Prostate gland (tissue), 2 donors: ENCODE results near the gene TAF5L. TPM values are rescaled to one million over a fixed set of nuclear protein-coding genes. Genes with fewer than 3 reads are reported as not detected.

Source experiments
- DNase-seq: peaks from one replicate; pipeline ENCODE4 v3.0.0-alpha.2; 2019; ENCODE audit warnings: low spot score
- H3K27ac ChIP-seq, 2 donors: fragments of 200-600 bp; sonication (generic); 2 replicates each; pipeline ENCODE4 v1.5.1; 2017 to 2019
- H3K27me3 ChIP-seq: fragments of 200-600 bp; sonication (generic); replicated peaks from 2 replicates; pipeline ENCODE4 v1.5.1; 2019; ENCODE audit not compliant: insufficient read depth
- H3K36me3 ChIP-seq, 2 donors: fragments of 200-600 bp; sonication (generic); 1 replicate in 1 of 2; 2 replicates in 1 of 2; pipeline versions ENCODE4 v1.5.1 to v1.8.1; 2017 to 2019
- H3K4me1 ChIP-seq: fragments of 200-600 bp; sonication (generic); replicated peaks from 2 replicates; pipeline ENCODE4 v1.5.1; 2019
- H3K4me3 ChIP-seq, 2 donors: fragments of 200-600 bp; sonication (generic); 2 replicates each; pipeline ENCODE4 v1.5.1; 2017 to 2019
- H3K9me3 ChIP-seq: fragments of 200-600 bp; sonication (generic); 2 replicates; pipeline ENCODE4 v1.5.1; 2017
- CTCF ChIP-seq, 4 experiments: fragments of 200-600 bp in 2 of 4; fragments of 450-650 bp in 2 of 4; sonication (generic) in 2 of 4; IDR thresholded peaks; 1 replicate in 3 of 4; 2 replicates in 1 of 4; pipeline ENCODE4 v1.5.1; 2016 to 2019; ENCODE audit warnings: antibody characterized with exemption in 4 of 4, mild to moderate bottlenecking in 2 of 4, moderate library complexity in 2 of 4
- POLR2A ChIP-seq: fragments of 450-650 bp; IDR thresholded peaks from one replicate; pipeline ENCODE4 v1.6.1; 2016; ENCODE audit warnings: antibody characterized with exemption, mild to moderate bottlenecking
- POLR2AphosphoS5 ChIP-seq: sonication (generic); formaldehyde crosslinking; IDR thresholded peaks from one replicate; pipeline ENCODE4 v1.6.1; 2017; ENCODE audit warnings: antibody characterized with exemption
- WGBS: methylation state at CpG from one replicate; pipeline ENCODE4 v1.1.5; 2018; 5-methylcytosine and 5-hydroxymethylcytosine counted together
- intact Hi-C: fragments of 100-400 bp; cut with DNase I; formaldehyde crosslinking; loops from one replicate; pipeline ENCODE4 v1.14.2; 2022
- total RNA-seq, 2 donors: library from RNA; depleted of rRNA; stranded (reverse); fragments of >200 nt; gene quantifications; one replicate each; pipeline ENCODE4 v1.1.0, GENCODE V29; 2016

TAF5L gene
- total RNA-seq, 2 donors from 2014 or later: 14.0 to 17.2 TPM

- WGBS: 86% methylated on average over 6 of the region's 6 CpGs
- DNase-seq: no peak
- peaks cover 0 to 5% of the 10 kb centered on the region in 2 donors for H3K36me3 ChIP-seq
These were observed 18.2 kb upstream of the TAF5L start for GRCh38 chr1:229643996-229644745.

GRCh38 chr1:229642970-229643369, 17.0 kb upstream of the TAF5L start:
- Histone ChIP-seq H3K27me3 (no peaks in the 10 kb centered on the region), H3K4me1 (no peaks in the 10 kb centered on the region), H3K4me3 (no peak overlapping the region), H3K9me3 (no peaks in the 10 kb centered on the region), H3K36me3 (peaks cover 0 to 5% of the 10 kb centered on the region in 2 donors), H3K27ac (no peak overlapping the region)
- TF ChIP-seq POLR2A: no peak
- no peak for TF ChIP-seq POLR2AphosphoS5
- TF ChIP-seq CTCF (IDR thresholded peaks at IDR 0.05): no peak
- intact Hi-C loops: no loop called here
- whole genome bisulfite sequencing: 96% methylated on average over 4 of the region's 4 CpGs
- no peak for DNase-seq

More at GRCh38 chr1:229643996-229644745, 18.2 kb upstream of the TAF5L start:
- Histone ChIP-seq H3K4me1 (no peaks in the 10 kb centered on the region), H3K4me3 (no peak overlapping the region), H3K27me3 (no peaks in the 10 kb centered on the region), H3K9me3 (no peaks in the 10 kb centered on the region), H3K27ac (no peak overlapping the region)
- TF ChIP-seq CTCF (IDR thresholded peaks at IDR 0.05) (no peak), POLR2AphosphoS5 (no peak), POLR2A (no peak)
- intact Hi-C loops: no loop called here

- Histone ChIP-seq H3K27me3 (no peaks in the 10 kb centered on the region), H3K36me3 (no peaks in the 10 kb centered on the region), H3K9me3 (no peaks in the 10 kb centered on the region), H3K4me3 (no peak overlapping the region), H3K4me1 (no peaks in the 10 kb centered on the region), H3K27ac (no peak overlapping the region)
- intact Hi-C loops: no loop called here
- TF ChIP-seq POLR2AphosphoS5 (no peak), POLR2A (no peak), CTCF (IDR thresholded peaks at IDR 0.05) (no peak)
- DNase-seq: no peak
- WGBS: 83% methylated on average over 5 of the region's 5 CpGs
These were observed 16.5 kb upstream of the TAF5L start for GRCh38 chr1:229642376-229642775.

GRCh38 chr1:229641306-229641705, 15.4 kb upstream of the TAF5L start:
- intact Hi-C loops: no loop called here
- TF ChIP-seq POLR2AphosphoS5 (no peak), POLR2A (no peak), CTCF (IDR thresholded peaks at IDR 0.05) (no peak)
- WGBS: 98% methylated on average over 3 of the region's 3 CpGs
- DNase-seq: no peak
- Histone ChIP-seq H3K9me3 (no peaks in the 10 kb centered on the region), H3K27me3 (no peaks in the 10 kb centered on the region), H3K36me3 (peaks cover 0 to 8% of the 10 kb centered on the region in 2 donors), H3K4me1 (no peaks in the 10 kb centered on the region), H3K4me3 (no peak overlapping the region), H3K27ac (no peak overlapping the region)

GRCh38 chr1:229640455-229640854, 14.5 kb upstream of the TAF5L start:
- TF ChIP-seq CTCF (IDR thresholded peaks at IDR 0.05): no peak
- TF ChIP-seq POLR2A: no peak
- no peak for TF ChIP-seq POLR2AphosphoS5
- Histone ChIP-seq H3K27ac (no peak overlapping the region), H3K36me3 (peaks cover 0 to 16% of the 10 kb centered on the region in 2 donors), H3K9me3 (no peaks in the 10 kb centered on the region), H3K27me3 (no peaks in the 10 kb centered on the region), H3K4me3 (no peak overlapping the region), H3K4me1 (no peaks in the 10 kb centered on the region)
- 74% methylated on average over 12 of the region's 12 CpGs for WGBS
- intact Hi-C loops: no loop called here
- DNase-seq: no peak
